ENCODE results near the gene POLR3E.

GRCh38 chr16:22353191-22353919 lies 56.1 kb downstream of the POLR3E start:
- TF ChIP-seq CTCF (IDR thresholded peaks at IDR 0.05): no peak
- TF ChIP-seq POLR2A (IDR thresholded peaks at IDR 0.05): no peak

All from esophagus squamous epithelium (tissue), 4 donors.